DND-41 (cell line): ENCODE measurements around the gene SH3BP5.

Source experiments
- ATAC-seq: fragments of 200-7000 bp; cut with Tn5 transposase; 3 replicates; pipeline ENCODE4 v1.9.1; 2021; ENCODE audit warnings: low read depth; ENCODE audit not compliant: insufficient read depth
- DNase-seq: peaks from one replicate; pipeline ENCODE4 v3.0.0-alpha.2; 2020
- H2AFZ ChIP-seq: 2 replicates; pipeline ENCODE4 v1.6.0; 2012; ENCODE audit warnings: low read depth, low read length
- H3K27ac ChIP-seq: 2 replicates; pipeline ENCODE4 v1.5.1; 2012; ENCODE audit warnings: low read length, inconsistent platforms
- H3K27me3 ChIP-seq: fragments of 200-600 bp; sonication (generic); 2 replicates; pipeline ENCODE4 v1.6.0; 2012; ENCODE audit warnings: low read length, mild to moderate bottlenecking, inconsistent platforms; ENCODE audit not compliant: insufficient read depth, poor library complexity
- H3K36me3 ChIP-seq: 2 replicates; pipeline ENCODE4 v1.5.1; 2012; ENCODE audit warnings: low read length, inconsistent platforms; ENCODE audit not compliant: insufficient read depth
- H3K4me1 ChIP-seq: 2 replicates; pipeline ENCODE4 v1.5.1; 2012; ENCODE audit warnings: mild to moderate bottlenecking, low read length; ENCODE audit not compliant: insufficient read depth
- H3K4me2 ChIP-seq: 2 replicates; pipeline ENCODE4 v1.6.0; 2012; ENCODE audit warnings: mild to moderate bottlenecking, moderate library complexity, low read length, inconsistent platforms; ENCODE audit not compliant: insufficient read depth
- H3K4me3 ChIP-seq, 2 experiments: fragments of 200-600 bp in 1 of 2; shearing (Covaris generic) in 1 of 2; 2 replicates each; pipeline ENCODE4 v1.5.1; 2012 to 2016; ENCODE audit warnings: inconsistent platforms in 2 of 2, low read length in 2 of 2, mild to moderate bottlenecking in 2 of 2, low read depth in 1 of 2, moderate library complexity in 1 of 2
- H3K79me2 ChIP-seq: 2 replicates; pipeline ENCODE4 v1.6.0; 2012; ENCODE audit warnings: low read length, inconsistent platforms; ENCODE audit not compliant: insufficient read depth
- H3K9ac ChIP-seq: 2 replicates; pipeline ENCODE4 v1.6.0; 2012; ENCODE audit warnings: low read depth, mild to moderate bottlenecking, inconsistent platforms, low read length, moderate library complexity
- H3K9me3 ChIP-seq: 2 replicates; pipeline ENCODE4 v1.5.1; 2012; ENCODE audit warnings: low read length, moderate library complexity, mild to moderate bottlenecking, inconsistent platforms; ENCODE audit not compliant: insufficient read depth, severe bottlenecking
- H4K20me1 ChIP-seq: 2 replicates; pipeline ENCODE4 v1.6.0; 2012; ENCODE audit warnings: low read length; ENCODE audit not compliant: insufficient read depth
- CTCF ChIP-seq: IDR thresholded peaks from 2 replicates; pipeline ENCODE4 v1.5.1; 2012; ENCODE audit warnings: borderline replicate concordance, low read length, moderate library complexity, mild to moderate bottlenecking; ENCODE audit not compliant: poor library complexity, severe bottlenecking; ENCODE audit errors: extremely low read depth
- EZH2 ChIP-seq: IDR thresholded peaks from 3 replicates; pipeline ENCODE4 v1.6.1; 2012; ENCODE audit warnings: borderline replicate concordance, low read depth, mild to moderate bottlenecking, moderate library complexity, low read length, inconsistent platforms; ENCODE audit not compliant: severe bottlenecking

The SH3BP5 gene

GRCh38 chr3:15310491-15311370 lies 21.7 kb downstream of the SH3BP5 start:
- TF ChIP-seq CTCF: no peak
- no peak for TF ChIP-seq EZH2
- H3K9ac ChIP-seq: no peak overlapping the region
- H3K4me3 ChIP-seq: no peak overlapping the region
- no peaks in the 10 kb centered on the region for H3K9me3 ChIP-seq
- H2AFZ ChIP-seq: no peak overlapping the region
- H4K20me1 ChIP-seq: no peaks in the 10 kb centered on the region
- peaks cover 4% of the 10 kb centered on the region; the same call in 1 of the 2 replicates for H3K36me3 ChIP-seq
- H3K27me3 ChIP-seq: no peaks in the 10 kb centered on the region
- no peak overlapping the region for H3K4me2 ChIP-seq
- peaks cover 16% of the 10 kb centered on the region for H3K4me1 ChIP-seq
- H3K79me2 ChIP-seq: peaks cover 47% of the 10 kb centered on the region
- H3K27ac ChIP-seq: no peak overlapping the region
- DNase-seq (no peak), ATAC-seq (peak; percentile 48)

- no peak for DNase-seq
- Histone ChIP-seq H3K4me3 (no peak overlapping the region), H4K20me1 (no peaks in the 10 kb centered on the region), H3K4me1 (peaks cover 7% of the 10 kb centered on the region), H3K27me3 (no peaks in the 10 kb centered on the region), H3K27ac (no peak overlapping the region), H3K79me2 (peaks cover 45% of the 10 kb centered on the region), H3K9me3 (no peaks in the 10 kb centered on the region), H2AFZ (no peak overlapping the region), H3K36me3 (peaks cover 4% of the 10 kb centered on the region; the same call in 1 of the 2 replicates), H3K9ac (no peak overlapping the region), H3K4me2 (no peak overlapping the region)
- TF ChIP-seq EZH2 (no peak), CTCF (no peak)
- no peak for ATAC-seq
Observed at GRCh38 chr3:15309662-15310335, 22.6 kb downstream of the SH3BP5 start.

DNA sequence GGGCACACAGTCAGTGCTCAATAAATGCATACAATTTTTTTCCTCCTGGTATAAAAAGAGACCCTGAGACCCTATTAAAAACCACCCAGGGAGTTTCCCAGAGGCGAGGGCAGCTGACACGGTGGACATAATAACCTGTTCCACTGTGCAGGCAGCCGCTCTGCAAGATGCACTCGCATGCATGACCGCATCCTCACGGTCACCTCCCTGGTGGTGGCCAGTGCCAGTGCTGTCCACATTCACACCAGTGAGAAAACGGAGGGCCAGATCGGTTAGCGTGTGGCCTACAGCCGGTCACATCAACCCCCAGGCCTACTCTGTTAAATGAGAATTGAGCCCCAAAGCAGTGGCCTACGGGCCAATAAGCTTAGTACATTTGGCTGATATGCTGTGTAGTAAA lies 24.8 kb downstream of the SH3BP5 start:
- no peaks in the 10 kb centered on the region for H4K20me1 ChIP-seq
- no peak overlapping the region for H3K4me2 ChIP-seq
- H3K4me1 ChIP-seq: no peaks in the 10 kb centered on the region
- no peak overlapping the region for H3K4me3 ChIP-seq
- H3K36me3 ChIP-seq: peaks cover 20% of the 10 kb centered on the region
- H2AFZ ChIP-seq: no peak overlapping the region
- no peak overlapping the region for H3K27ac ChIP-seq
- H3K9ac ChIP-seq: no peak overlapping the region
- no peaks in the 10 kb centered on the region for H3K9me3 ChIP-seq
- no peaks in the 10 kb centered on the region for H3K27me3 ChIP-seq
- DNase-seq: no peak
- no peak for TF ChIP-seq EZH2
- no peak for TF ChIP-seq CTCF
- H3K79me2 ChIP-seq: peaks cover 37% of the 10 kb centered on the region
- ATAC-seq: no peak
